HPDE6-E6E7 (cell line): ENCODE data around the gene SLC7A9.

ENCODE experiments used
- DNase-seq: peaks from one replicate; pipeline ENCODE4 v3.0.0; 2011; ENCODE audit warnings: missing footprints; ENCODE audit errors: extremely low spot score

The SLC7A9 gene

DNA sequence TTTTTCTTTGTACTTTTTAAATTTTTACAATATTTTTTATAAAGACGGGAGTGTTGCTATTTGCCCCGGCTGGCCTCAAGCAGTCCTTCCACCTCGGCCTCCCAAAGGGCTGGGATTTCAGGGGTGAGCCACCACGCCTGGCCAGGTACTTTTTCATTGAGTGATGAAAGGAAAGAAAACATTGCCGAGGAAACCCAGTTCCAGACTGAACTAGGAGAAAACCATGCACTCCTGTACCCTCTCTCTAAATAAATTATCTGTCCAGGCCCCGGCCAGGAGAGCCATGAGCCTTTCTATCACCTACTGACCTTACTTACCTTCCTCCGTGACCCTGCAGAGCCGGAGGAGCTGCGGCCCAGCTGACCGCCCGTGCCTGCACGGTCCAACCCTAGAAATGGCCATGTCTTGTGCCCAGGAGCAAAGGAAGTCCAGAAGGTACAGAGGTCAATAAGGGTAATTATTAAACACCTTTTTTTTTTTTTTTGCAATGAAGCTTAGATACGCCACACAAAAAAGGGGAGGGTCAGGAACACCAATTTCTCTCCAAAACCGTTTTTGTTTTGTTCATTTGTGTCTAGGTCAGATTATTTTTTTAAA lies at the start of gene SLC7A9:
Gene SLC7A9, minus strand, starts transcription at position 399 of the 597 bp plus-strand sequence. CDS start 1,233 bp downstream, outside the sequence.
- no peak for DNase-seq

DNA sequence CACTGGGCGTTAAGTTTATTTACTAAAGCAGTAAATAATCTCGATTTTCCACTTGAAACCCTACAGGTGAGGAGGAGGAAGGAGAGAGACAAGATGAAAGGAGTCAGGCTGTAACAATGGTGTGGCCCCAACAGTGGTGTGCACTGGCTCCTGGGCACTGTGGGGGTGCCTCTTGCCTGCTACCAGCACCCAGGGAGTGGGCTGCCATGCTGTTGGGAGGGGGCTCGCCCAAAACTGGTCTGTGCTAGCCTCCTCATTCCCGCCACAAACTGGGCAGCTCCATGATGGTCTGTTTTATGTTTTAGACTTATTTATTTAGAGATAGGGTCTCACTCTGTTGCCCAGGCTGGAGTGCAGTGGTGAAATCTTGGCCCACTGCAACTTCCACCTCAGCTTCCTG lies 49.8 kb upstream of the SLC7A9 start:
- no peak for DNase-seq

GRCh38 chr19:32917616-32917996 lies 48.0 kb upstream of the SLC7A9 start:
- DNase-seq, result no peak

- DNase-seq, result no peak
These were observed 47.5 kb upstream of the SLC7A9 start for GRCh38 chr19:32916969-32917615.

GRCh38 chr19:32914879-32915660 lies 45.5 kb upstream of the SLC7A9 start:
- no peak for DNase-seq

- no peak for DNase-seq
These were observed 41.9 kb upstream of the SLC7A9 start for GRCh38 chr19:32911467-32911866.

DNA sequence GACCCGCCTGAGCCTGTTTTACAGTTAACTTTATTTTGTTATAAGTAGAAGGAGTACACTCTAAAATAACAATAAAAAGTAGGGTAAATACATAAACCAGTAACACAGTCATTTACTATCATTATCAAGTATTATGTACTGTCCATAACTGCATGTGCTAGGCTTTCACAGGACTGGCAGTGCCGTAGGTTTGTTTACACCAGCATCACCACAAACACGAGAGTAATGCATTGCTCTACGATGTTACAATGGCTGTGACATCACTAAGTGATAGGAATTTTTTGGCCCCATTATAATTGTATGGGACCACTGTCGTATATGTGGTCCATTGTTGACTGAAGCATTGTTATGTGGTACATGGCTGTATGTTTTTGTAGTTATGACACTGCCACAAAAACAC lies 41.3 kb upstream of the SLC7A9 start:
- DNase-seq, result no peak

DNA sequence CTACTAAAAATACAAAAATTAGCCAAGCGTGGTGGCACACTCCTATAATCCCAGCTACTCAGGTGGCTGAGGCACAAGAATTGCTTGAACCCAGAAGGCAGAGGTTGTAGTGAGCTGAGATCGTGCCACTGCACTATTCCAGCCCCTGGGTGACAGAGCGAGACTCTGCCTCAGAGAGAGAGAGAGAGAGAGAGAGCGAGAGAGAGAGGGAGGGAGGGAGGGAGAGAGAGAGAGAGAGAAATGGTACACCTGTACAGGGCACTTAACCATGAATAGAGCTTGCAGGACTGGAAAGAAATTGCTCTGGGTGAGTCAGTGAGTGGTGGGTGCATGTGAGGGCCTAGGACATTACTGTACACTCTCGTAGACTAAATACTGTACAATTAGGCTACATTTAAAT lies 40.5 kb upstream of the SLC7A9 start:
- no peak for DNase-seq

DNA sequence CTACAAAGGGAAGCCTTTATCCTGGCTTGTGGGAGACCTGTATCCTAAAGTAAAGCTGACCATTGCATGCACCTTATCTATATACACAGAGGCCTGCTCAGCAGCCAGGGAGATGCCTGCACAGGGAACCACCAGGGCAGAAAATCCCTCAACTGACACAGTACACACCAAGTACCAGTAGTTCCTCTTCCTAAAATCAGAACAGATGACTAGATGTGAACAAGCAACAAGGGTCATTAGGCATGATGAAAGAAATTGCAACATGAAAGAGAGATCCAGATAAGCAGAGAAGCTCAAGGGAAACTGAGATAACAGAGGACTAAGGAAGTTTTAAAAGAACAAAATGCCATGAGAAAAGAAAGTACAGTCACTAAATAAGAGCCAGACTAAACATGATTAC lies 39.7 kb upstream of the SLC7A9 start:
- DNase-seq, result no peak

- no peak for DNase-seq
These were observed 39.1 kb upstream of the SLC7A9 start for GRCh38 chr19:32908641-32909190.

- DNase-seq, result no peak
These were observed 32.9 kb upstream of the SLC7A9 start for GRCh38 chr19:32902448-32902847.

- no peak for DNase-seq
These were observed 32.1 kb upstream of the SLC7A9 start for GRCh38 chr19:32901504-32902161.

GRCh38 chr19:32896516-32897214 lies 27.1 kb upstream of the SLC7A9 start:
- DNase-seq, result no peak

DNA sequence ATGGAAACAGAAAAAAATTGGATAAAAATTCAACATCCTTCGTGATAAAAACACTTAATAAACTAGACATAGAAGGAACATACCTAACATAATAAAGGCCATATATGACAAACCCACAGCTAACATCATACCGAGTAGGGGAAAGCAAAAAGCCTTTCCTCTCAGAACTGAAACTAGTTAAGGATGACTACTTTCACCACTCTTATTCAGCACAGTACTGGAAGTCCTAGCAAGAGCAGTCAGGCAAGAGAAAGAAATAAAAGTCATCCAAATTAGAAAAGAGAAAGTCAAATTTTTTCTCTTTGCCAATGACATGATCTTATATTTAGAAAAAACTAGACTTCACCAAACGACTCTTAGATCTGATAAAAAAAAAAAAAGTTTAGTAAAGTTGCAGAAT lies 25.8 kb upstream of the SLC7A9 start:
- no peak for DNase-seq

DNA sequence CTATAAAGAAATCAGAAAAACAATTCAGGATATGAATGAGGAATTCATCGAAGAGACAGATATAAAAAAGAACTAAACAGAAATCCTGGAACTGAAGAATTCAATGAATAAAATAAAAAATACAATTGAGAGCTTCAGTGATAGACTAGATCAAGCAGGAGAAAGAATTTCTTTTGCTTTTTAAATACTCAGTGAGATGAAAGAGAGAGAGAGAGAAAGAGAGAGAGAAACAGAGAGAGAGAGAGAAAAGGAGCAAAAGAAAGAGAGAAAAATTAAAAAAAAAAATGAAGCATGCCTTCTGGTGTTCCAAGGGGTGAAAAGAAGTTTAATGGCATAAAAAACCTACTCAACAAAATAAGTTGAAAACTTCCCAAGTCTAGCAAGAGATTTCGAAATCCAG lies 22.0 kb upstream of the SLC7A9 start:
- no peak for DNase-seq

GRCh38 chr19:32890841-32891240 lies 21.3 kb upstream of the SLC7A9 start:
- DNase-seq, result no peak

- DNase-seq, result no peak
These were observed 20.8 kb upstream of the SLC7A9 start for GRCh38 chr19:32890326-32890725.

DNA sequence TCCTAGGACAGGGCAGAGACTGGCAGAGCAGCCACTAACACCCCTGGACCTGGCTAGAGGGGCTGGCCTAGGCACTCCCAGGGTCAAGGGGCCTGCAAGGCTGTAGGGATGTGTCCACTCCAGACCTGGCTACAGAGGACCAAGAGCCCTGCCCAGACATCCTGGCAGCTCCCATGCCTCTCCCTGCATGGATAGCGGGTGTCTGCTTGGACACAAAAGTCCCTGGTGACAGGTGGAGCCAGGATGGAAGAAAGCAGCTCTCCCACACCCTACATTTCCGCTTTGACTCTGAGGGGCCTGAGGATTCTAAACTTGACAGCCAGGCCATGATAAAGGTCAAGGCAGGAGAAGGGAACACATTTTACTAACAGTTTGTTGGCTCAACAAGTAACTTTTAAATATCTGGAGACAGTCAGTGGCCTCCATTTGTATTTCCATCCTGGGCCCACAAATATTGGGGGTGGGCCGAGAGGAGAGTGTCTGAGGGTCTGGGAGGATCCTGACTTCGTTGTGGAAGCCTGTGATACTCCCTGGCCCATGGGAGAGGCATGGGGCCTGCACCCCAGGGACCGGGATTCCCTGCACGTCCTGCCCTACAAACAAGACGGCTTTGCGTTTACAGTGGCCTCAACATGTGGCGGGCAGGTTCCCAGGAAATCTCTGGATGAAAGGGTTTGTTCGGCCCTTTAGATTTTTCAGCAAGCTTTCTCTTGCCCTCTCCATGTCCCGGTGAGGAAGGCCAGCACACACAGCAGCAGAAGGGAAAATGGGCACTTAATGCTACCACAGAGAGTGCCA lies 19.8 kb upstream of the SLC7A9 start:
- DNase-seq, result no peak

GRCh38 chr19:32887572-32888215 lies 18.1 kb upstream of the SLC7A9 start:
- DNase-seq, result no peak

GRCh38 chr19:32886241-32886640 lies 16.7 kb upstream of the SLC7A9 start:
- no peak for DNase-seq
